HG02588 (cell line): ENCODE measurements around the gene NTN4.
"Not testable (repeated sequence)": the region's sequence is repeated elsewhere in the genome, so short reads cannot be mapped to it uniquely, and the experiment has no call there.

Source experiments
- ATAC-seq: cut with Tn5 transposase; IDR thresholded peaks from one replicate; pipeline ENCODE4 v1.9.1; 2021; ENCODE audit warnings: mild to moderate bottlenecking, moderate library complexity; ENCODE audit not compliant: unreplicated experiment

NTN4 gene

DNA sequence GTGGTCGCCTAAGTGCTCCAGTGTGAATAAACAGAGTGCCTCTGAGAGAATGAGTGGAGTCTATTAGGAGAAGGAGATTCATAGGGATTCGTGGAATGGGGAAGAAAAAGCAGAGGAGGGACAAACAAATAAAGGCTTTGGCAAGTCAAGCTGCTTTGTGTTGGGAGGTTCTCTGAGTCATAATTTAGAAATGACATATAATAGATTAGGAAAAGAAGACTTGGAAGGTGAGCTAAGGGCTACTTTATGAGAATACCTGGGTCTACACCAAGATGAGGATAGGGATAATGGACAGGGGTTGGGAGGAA, 6.4 kb upstream of the NTN4 start:
- no peak for ATAC-seq

DNA sequence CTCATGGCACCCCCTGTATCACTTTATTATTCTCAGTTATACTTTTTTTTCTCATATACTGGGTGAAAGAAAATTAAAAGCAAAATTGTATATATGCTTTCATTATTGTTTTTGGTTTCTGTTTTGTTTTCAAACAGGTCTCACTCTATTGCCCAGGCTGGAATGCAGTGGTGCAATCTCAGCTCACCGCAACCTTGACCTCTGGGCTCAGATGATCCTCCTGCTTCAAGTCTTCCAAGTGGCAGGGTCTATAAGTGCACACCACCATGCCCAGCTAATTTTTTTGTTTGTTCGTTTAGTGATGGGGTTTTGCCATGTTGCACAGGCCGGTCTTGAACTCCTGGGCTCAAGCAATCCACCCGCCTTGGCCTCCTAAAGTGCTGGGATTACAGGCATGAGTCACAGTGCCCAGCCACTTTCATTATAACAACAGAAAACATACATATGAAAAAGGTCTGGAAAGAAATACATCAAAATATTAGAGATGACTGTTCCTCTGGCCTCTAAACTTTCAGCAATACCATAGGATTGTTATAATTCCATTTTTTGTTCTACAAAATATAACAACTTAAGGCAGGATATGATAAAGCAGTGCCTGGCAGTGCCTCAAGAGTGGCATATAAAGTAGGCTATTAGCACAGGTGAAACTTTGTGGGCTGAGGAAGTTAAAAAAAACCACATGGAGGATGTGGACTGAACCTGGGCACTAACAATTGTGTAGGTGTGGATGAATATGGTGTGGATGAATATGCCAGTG, 5.8 kb upstream of the NTN4 start:
- ATAC-seq, result no peak

DNA sequence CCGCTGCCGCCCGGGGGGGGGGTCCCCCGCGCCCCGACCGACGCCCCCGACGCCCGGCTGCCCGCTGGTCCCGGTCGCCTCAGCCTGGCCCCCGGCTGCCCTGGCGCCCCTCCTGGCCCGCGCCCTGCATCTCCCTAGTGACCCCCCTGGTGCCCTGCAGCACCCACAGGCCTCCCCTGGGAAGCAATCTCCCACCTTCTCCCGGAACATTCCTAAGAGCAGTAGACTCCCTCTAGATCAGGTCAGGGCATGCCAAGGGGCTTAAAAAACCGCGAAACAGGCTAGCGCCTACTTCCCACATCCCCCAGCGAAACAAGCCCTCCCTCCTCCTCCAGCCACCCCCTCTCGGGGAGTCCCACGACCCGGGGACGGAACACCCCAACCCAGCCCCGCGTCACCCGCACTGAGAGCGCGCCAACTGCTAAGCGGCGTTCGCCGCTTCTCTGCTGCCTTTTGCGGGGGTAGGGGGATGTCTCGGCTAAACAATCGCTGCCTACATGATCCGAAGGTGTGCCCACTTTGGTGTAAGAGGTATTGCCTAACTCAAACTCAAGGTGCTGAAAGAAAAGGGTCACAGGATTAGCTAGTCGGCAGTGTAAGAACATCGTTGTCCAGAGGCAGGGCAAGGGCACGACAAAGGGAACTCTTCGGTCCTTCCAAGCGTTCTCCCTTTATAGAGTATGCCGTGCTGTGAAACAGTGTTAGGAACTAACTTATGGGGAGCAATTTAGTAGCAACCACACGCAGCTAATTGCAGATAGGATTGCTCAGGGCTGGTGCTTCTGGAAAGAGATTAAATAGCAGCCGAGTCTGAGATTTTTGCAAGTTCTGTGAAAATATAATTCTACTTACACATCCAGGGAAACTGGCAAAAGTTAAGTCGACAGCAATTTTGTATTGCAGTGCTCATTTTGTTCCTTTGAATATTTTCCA, 619 bp upstream of the NTN4 start:
- ATAC-seq, result no peak

DNA sequence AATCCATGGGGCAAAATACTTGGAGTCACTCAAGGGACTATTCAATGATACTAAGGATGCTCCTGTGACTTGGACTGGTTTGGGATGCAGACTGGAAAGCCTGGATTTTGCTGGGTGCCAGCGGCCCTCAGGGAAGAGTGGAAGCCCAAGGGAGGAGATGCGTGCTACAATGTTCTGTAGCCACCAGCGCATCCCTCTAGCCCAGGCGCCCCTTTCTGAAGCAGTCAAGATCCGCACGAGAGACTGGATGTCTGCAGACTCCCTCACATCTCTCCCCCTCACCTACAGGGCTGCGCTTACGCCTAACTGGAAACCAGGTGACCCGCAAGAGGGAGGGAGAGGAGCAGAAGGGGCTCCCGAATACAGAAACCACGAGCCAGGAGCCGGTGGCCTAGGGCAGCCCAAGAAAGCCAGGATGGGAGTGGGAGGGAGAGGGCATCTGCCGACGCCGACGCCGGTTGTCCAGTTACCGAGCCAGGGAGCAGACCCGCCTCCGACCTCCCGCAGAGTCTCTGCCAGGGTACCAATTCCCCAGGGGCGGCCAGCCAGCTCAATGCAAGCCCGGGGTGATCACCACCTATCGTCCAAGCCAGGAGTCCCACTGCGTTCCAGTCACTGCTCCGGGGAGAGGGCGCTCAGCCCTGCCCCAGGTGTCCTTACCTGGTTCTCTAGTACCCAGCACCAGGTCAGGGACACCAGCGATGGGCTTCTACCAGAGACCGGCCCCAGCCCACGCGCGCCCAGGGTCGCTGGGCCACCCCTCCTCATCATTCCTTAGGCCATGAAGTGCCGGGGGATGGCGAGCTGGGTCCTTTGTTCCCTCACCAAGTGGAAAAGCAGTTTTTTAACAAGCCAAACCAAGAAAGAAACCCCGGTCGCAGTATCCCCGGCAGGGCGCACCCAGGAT, 1.2 kb downstream of the NTN4 start:
- ATAC-seq, result no peak

DNA sequence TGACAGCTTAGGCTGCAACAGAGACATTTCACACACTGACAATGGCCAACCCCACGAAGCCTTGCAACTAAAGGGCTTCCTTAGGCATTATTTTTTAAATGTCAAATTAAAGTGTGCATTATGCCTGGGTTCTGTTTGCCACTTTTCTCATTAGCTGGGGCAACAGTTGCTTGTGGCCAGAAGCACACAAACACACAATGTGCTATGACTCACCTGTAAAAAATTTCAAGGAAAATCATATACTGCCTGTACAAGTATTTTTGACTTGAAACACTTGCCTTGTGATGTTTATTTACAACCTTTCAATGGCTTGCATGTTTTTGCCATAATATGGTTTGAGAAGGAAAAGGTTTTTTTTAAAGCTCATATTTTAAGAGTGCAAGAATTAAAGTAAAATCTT, 1.9 kb downstream of the NTN4 start:
- ATAC-seq, result no peak

DNA sequence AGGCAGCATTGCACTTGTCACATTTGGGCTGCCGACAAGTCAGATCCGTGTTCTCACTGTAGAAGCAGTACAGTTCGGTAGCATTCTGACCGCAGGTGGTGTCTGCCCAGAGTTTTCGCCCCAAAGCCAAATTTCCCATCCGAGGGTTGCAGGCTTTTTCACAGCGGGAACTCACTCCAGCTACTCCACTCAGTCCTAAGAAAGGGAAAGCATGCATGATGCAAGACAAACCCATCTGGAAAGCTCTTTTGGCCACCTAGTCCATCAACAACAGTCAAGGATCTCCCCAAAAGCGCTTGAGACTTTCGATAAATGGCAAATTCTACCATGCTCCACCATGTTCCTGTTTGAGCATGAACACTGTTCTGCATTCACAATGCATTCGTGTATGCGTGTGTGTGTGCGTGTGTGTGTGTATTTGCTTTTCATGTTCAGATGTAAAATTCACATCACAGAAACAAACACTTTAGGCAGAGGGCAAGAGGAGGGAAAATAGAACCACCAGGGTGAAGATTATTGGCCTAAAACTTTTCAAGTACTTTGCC, 3.2 kb downstream of the NTN4 start:
- no peak for ATAC-seq

DNA sequence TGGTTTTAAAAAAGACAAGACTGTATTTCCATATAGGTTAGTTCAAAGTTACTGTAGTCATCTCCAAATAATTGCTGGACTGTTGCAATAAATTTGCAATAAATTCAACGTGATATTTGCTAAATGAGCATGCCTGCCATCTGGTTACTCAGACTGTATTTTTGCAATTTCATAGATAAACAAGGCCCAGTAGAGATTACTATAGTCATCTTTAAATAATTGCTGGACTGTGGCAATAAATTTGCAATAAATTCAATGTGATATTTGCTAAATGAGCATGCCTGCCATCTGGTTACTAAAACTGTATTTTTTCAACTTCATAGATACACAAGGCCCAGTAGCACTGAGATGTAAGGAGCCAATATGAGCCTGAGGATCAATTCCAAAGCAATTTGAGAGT, 5.6 kb downstream of the NTN4 start:
- no peak for ATAC-seq

DNA sequence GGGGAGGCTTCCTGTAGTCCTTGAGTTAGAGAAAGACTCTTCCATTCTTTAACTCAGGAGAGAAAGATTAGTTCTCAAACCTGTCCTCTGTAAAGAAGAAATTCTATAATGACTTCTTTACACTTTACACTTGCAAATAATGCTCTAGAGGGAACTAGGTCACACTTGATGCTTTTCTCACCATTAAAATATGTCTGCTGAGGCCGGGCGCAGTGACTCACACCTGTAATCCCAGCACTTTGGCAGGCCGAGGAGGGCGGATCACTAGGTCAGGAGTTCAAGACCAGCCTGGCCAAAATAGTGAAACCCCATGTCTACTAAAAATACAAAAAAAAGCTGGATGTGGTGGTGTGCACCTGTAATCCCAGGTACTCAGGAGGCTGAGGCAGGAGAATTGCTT, 6.3 kb downstream of the NTN4 start:
- ATAC-seq, result no peak

DNA sequence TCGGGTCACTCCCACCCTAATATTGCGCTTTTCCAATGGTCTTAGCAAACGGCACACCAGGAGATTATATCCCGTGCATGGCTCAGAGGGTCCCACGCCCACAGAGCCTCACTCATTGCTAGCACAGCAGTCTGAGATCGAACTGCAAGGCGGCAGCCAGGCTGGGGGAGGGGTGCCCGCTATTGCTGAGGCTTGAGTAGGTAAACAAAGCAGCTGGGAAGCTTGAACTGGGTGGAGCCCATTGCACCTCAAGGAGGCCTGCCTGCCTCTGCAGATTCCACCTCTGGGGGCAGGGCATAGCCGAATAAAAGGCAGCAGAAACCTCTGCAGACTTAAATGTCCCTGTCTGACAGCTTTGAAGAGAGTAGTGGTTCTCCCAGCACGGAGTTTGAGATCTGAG, 15.1 kb downstream of the NTN4 start:
- not testable (repeated sequence) for ATAC-seq

DNA sequence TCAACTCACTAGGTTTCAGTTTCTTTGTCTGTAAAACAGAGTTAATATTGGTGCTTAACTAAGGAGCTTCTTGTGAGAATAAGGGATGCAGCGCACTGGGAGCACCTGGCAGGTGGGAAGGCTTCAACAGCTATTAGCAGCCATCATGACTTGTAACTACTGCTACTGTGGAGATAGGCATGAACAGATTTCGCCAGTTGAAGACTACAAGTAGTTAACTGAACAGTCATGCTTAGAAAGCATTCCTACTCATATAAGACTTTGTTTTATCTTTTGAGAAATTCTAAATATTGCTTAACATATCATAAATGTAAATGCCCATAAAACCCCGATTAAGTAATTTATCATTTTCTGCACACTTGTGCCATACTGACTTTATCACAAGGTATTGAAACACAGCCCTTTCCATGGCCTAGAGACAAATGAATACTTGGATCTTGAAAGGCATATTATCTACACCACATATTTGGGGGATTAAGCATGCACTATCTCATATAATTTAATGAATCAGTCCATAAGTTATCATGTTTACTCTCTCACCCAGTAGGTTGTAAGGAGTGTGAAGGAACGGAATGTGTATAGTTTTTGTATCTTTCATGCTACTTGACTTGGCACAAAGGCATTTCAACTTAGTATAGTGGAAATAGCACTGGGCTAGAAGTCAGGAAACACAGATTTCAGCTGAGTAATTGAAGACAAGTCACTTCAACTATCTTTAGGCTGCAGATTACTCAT, 16.1 kb downstream of the NTN4 start:
- no peak for ATAC-seq

DNA sequence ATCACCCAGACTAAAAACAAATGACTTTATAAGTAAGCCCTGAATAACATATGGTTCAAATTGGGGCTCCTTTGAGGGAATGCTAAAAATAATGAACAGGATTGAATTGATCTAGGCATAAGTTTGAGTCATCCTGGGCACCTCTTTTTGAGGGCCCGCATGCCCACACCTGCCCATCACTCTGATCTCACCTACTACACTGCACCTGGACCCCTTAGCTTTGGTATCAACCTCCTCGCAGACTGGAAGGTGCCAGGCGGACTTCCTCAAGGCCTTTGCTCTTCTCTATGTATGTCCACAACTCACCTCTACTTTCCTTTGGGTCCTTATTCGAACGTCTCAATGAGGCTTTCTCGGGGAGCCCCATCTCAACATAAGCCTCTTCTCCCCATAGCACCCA, 17.2 kb downstream of the NTN4 start:
- ATAC-seq, result no peak

DNA sequence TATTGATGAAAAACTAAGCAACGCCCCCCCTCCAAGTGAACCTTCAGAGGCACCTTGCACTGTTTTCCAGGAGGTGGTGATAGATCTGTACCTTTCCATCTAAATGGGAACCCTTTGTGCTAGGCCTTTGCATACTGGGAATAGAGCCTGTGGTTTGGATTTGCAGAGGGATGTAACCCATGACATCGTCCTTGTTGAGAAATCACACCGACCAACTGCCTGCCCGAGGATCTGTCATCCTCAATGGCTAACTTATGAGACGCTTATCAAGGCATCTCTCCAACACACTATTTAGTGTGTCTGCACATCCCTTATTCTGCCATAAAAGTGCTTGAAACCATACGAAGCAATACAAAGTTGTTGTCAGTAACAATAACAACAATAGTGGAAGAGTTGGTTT, 22.9 kb downstream of the NTN4 start:
- ATAC-seq, result no peak

DNA sequence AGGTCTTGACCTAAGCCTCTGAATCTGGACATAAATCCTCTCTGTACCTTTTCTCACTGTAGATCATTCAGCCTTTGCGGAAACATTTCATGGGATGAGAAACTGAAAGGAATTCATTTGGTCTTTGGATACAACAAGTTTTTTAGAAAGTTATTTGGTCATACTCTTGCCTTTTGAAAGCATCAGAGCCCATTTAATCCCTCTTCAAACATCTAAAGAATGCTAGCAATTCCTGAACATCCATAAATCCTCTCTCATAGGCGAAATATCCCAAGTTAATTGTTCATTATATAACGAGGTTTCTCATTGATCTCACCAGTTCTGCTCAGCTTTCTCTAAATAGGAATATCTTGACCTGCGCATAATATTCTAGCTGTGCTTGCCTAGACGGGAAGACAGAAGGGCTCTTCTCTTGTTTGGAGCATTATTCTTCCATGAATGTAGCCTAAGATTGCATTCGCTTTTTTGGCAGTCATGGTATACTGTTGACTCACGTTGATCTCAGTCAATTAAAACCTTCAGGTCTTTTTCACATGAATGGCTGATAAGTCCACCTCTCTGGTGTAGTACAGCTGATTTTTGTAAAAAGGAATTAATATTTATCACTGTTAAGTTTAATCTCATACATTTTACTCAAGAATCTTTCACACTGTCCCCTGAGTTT, 24.1 kb downstream of the NTN4 start:
- no peak for ATAC-seq

DNA sequence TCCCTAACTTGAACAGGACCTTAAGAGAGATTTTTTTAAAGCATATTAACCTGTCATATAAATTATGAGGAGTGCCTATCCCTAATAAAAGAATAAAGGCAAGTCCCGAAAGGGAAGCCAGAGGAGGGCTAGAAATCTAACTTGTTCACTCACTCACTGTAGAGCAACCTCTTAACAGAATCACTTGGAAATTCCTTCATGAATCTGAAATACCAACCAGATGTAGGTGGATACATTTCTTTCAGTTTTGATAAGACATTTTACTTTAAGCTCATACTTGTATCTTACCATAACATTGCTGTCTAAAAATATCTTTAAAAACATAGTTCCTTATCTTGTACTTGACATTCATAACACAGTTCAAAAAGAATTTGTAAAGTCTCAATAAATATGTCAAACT, 25.7 kb downstream of the NTN4 start:
- no peak for ATAC-seq

DNA sequence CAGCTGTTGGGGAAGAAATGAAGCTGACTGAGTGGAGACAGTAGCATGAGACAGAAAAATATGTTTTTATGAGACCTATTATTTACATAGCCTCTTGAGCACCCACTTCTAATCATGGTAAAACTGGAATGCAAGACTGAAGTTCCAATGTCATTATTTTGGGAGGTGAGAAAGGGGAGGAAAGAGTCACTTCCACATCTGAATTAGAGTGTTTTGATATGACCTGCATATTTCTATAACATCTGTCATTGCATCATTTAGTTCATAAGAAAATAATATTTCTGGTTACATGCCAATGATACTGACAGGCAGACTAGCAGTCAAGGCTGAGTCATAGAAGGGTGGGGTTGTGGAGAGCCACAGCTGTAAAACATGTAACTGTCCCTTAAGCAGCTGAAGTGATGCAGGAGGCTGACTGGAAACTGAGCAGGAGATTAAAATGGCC, 26.7 kb downstream of the NTN4 start:
- no peak for ATAC-seq

DNA sequence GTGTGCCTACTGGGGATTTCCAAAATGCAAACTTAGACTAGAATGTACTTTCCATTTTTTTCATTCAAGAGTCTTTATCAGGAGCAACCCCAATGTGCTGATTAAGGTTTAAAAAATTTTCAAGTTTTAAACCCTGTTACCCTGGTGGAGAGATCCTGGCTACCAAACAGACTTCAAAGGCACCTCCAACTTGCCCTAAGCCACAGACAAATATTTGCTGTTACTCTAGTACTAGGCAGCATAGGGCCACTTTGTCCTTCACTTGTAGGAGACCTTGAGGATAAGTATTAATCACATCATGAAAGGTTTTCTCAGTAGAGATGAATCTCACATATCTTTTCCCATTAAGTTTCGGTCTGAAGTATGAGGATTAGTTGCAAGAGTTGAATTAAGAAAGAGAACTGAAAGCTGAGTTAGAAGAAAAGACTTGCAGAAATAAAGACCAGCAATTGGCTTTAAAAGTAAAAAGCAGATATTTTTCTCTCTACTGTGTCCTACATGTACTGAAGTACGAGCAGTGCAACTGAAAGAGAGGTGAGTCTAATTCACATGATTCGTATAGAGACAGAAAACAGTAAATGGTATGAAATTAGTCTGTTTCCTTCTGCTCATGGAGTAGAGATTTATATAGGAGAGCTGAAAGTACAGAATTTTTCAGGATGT, 28.3 kb downstream of the NTN4 start:
- ATAC-seq, result no peak

DNA sequence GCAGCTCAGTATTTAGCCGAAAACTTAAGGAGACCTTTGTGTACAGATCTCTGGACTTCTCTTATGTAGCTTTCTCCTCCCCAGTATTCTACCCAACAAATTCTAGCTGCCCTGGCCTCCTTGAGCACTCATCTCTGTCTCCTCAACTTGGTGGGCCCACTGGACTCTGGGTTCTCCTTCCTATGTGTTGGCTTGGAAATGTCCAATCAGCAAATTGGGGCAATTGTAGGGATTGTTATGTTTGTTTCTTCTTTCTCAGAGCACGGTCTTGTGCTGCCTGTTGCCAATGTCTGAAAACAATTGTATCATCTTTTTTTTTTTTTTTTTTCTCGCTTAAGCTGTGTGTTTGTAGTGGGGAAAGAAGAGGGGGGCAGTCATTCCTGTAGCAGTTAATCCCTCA, 30.2 kb downstream of the NTN4 start:
- ATAC-seq, result no peak

DNA sequence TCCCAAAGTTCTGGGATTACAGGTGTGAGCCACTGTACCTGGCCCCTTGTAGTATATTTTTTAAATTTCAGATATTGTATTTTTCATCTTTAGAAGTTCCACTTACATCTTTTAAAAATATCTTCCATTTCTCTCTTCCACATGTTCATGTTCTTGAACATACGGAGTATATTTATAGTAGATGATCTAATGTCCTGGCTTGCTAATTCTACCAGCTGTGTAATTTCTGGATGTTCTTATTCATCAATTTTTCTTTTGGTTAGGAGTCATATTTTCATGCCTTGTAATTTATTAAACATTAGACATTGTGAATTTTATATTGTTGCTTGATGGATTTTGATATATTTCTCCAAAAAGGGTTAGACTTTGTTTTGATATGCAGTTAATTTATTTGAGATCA, 30.8 kb downstream of the NTN4 start:
- ATAC-seq, result no peak

DNA sequence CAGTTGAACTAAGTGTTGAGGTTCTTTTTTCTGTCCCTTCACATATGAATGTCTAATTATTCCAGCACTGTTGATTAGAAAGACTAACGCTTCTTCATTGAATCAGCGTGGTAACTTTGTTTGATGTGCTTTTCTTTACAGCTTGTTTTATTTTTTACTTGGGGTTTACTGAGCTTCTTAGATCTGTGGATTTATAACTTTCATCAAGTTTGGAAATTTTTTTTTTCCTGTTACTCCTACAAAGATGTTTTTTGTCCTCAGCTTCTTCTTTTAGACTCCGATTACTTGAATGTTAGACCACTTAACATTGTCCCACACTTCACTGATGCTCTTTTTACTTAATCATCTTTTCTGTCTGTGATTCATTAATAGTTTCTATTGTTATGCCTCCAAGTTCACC, 31.5 kb downstream of the NTN4 start:
- no peak for ATAC-seq
